ENCODE data around the gene SDS. TPM values are rescaled to one million over a fixed set of nuclear protein-coding genes. Genes with fewer than 3 reads are reported as not detected.

The SDS gene
- total and polyA plus RNA-seq, 2 experiments from 2014 or later, result 0.57 TPM; not detected in 1

GRCh38 chr12:113346353-113346752, 57.3 kb downstream of the SDS start:
- Histone ChIP-seq H2AFZ (no peak overlapping the region), H3F3A (replicated peaks; ENCODE audit: low read depth) (no peaks in the 10 kb centered on the region), H3K4me3 (no peak overlapping the region), H3K4me1 (ENCODE audit: insufficient read depth) (0 out of 2 replicates have a peak, but pooled peaks cover 5% of the 10 kb centered on the region), H3K9me2 (ENCODE audit: insufficient read depth) (no peaks in the 10 kb centered on the region), H3K27me3 (ENCODE audit: insufficient read depth) (no peaks in the 10 kb centered on the region), H3K79me2 (replicated peaks; ENCODE audit: insufficient read depth) (no peaks in the 10 kb centered on the region), H3K4me2 (no peak overlapping the region), H3K36me3 (ENCODE audit: insufficient read depth) (no peaks in the 10 kb centered on the region), H3K27ac (ENCODE audit: low read depth) (no peak overlapping the region), H4K20me1 (replicated peaks; ENCODE audit: insufficient read depth) (no peaks in the 10 kb centered on the region)
- DNase-seq (ENCODE audit: low spot score) (no peak), ATAC-seq (no peak)
- no peaks in the 10 kb centered on the region for H3K36me3 Mint-ChIP-seq (ENCODE audit: low read depth)
- no peak overlapping the region for H3K27ac Mint-ChIP-seq
- H3K9me3 Mint-ChIP-seq, result no peaks in the 10 kb centered on the region; the same call in 2 of the 3 replicates
- H3K4me3 Mint-ChIP-seq, result no peak overlapping the region
- TF ChIP-seq ZNF462 (CRISPR knock-in tag; IDR thresholded peaks at IDR 0.05) (no peak), ETS1 (IDR thresholded peaks at IDR 0.05) (no peak), ZNF331 (CRISPR knock-in tag; IDR thresholded peaks at IDR 0.05; ENCODE audit: low read depth) (no peak), STAT1 (IDR thresholded peaks at IDR 0.05; ENCODE audit: unreplicated experiment) (no peak), POLR2AphosphoS5 (IDR thresholded peaks at IDR 0.05; ENCODE audit: low read depth) (no peak), JUNB (IDR thresholded peaks at IDR 0.05; ENCODE audit: unreplicated experiment) (no peak), ZNF114 (CRISPR knock-in tag; IDR thresholded peaks at IDR 0.05) (no peak), NANOG (IDR thresholded peaks at IDR 0.05; ENCODE audit: borderline replicate concordance) (no peak), CTCF (conservative IDR thresholded peaks at IDR 0.05; ENCODE audit: low read depth in 2 of 2) (no peak), REST (IDR thresholded peaks at IDR 0.05; ENCODE audit: unreplicated experiment) (no peak), EZH2phosphoT487 (IDR thresholded peaks at IDR 0.05; ENCODE audit: unreplicated experiment) (no peak), CREB1 (CRISPR knock-in tag; IDR thresholded peaks at IDR 0.05; ENCODE audit: low read depth) (no peak), EZH2 (IDR thresholded peaks at IDR 0.05; ENCODE audit: low read depth, unreplicated experiment) (no peak)
- peaks cover 6% of the 10 kb centered on the region; the same call in 2 of the 3 replicates for H3K4me1 Mint-ChIP-seq
- H3K27me3 Mint-ChIP-seq (ENCODE audit: insufficient read depth, low read depth, poor library complexity), result peaks cover 2% of the 10 kb centered on the region

Measured in GM23338 (cell line).